NCI-H446 treated with DMSO at 0.1 percent for 48 hours (cell line): ENCODE data around the gene EMILIN2.
"Not testable (repeated sequence)": the region's sequence is repeated elsewhere in the genome, so short reads cannot be mapped to it uniquely, and the experiment has no call there.

Experiments used
- DNase-seq: peaks from one replicate; lab custom pipeline; 2025; lab: John Stamatoyannopoulos, UW

The EMILIN2 gene

DNA sequence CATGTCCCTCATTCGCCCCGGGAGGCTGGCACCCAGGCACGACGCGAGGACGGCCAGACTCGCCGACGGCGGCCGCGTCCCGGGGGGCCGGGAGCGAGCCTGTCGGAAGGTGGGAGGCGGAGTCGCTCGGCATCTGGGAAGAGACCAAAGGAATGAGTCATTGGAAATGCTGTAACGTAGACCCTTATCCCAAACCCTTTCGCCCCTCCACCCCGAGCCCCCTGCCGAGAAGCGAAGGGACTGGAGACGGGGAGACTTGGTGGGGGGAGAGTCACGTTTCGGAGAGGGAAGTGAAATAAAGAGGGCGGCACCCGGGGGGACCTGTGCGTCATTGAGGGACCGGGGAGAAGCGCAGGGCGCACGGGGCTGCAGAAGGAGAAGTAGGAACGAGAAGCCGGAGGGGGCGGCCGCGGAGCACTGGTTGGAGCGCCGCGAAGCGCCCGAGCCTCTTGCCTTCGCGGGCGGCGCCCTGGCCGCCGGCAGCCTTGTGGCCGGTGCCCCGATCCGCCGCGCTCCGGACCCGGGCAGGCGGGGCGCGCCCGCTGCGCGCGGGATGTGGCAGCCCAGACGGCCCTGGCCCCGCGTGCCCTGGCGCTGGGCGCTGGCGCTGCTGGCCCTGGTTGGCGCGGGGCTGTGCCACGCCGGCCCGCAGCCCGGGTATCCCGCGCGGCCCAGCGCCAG, at the start of gene EMILIN2:
TSS of gene EMILIN2 (plus strand) at position 371 of the 681 bp plus-strand sequence. CDS start at position 554, 183 bp downstream.
- no peak for DNase-seq

- DNase-seq = no peak
Measured at GRCh38 chr18:2797951-2798350, 48.9 kb upstream of the EMILIN2 start.

DNA sequence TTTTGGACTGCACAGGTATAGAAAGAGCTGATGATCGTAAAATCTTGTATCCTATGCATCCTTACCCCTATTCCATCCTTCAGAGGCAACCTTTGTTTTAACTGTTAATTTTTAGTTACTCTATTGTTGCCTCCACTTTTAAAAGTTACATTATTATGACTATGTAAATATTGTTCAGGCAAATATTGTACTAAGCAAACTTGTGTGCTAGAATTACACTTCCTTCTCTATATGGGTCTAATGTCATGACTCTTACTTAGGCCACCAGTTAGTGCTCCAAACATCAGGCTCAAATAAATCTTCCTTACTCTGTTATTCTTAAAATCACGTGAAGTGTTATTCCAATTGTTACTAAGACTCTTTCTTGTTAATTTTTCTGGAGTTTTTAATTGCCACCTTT, 47.4 kb upstream of the EMILIN2 start:
- no peak for DNase-seq

DNA sequence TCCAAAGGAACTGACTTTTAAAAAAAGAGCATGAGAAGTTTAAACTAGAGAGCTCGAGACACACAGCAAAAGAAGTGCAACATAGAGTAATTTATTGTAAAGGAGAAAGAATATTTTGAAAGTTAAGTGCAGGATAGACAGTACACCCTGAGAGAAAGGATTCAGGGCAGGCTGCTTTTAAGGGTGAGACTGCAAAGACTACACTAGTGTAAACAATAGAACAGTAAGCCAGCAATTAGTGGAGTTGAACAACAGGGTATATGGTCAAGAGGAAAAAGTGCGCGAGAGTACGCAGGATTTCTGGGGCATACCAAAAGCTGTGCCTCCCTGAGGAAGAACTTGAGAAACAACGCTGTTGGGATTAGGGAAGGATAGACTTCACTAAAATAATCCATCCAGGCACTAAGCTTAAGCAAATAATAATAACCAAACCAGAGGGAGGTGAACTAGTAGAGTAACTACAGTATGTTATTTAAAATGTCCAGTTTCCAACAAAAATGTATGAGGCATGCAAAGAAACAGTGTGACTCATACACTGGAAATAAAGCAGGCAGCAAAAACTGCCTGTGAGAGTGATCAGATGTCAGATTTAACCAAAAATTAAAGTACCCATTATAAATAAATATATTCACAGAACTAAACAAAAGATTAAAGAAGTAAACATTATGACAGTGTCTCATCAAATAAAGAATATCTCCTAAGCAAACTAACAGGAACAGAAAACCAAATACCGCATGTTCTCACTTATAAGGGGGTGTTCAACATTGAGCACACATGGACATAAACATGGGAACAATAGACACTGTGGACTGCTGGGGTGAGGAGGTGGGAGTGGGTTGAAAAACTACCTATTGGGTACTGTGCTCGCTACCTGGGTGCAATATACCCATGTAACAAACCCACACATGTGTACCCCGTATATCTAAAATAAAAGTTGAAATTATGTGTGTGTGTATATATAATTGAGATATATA, 40.5 kb upstream of the EMILIN2 start:
- no peak for DNase-seq

- DNase-seq = not testable (repeated sequence)
Measured at GRCh38 chr18:2808640-2809039, 38.2 kb upstream of the EMILIN2 start.

DNA sequence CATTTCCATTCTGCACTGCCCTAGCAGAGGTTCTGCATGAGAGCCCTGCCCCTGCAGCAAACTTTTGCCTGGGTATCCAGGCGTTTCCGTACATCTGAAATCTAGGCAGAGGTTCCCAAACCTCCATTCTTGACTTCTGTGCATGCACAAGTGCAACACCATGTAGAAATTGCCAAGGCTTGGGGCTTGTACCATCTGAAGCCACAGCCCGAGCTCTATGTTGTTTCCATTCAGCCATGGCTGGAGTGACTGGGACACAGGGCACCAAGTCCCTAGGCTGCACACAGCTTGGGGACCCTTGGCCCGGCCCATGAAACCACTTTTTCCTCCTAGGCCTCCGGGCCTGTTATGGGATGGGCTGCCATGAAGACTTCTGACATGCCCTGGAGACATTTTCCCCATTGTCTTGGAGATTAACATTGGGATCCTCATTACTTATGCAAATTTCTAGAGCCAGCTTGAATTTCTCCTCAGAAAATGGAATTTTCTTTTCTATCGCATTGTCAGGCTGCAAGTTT, 37.1 kb upstream of the EMILIN2 start:
- DNase-seq = not testable (repeated sequence)

- DNase-seq = no peak
Measured at GRCh38 chr18:2811416-2811815, 35.4 kb upstream of the EMILIN2 start.

GRCh38 chr18:2814928-2815327, 31.9 kb upstream of the EMILIN2 start:
- DNase-seq = no peak

DNA sequence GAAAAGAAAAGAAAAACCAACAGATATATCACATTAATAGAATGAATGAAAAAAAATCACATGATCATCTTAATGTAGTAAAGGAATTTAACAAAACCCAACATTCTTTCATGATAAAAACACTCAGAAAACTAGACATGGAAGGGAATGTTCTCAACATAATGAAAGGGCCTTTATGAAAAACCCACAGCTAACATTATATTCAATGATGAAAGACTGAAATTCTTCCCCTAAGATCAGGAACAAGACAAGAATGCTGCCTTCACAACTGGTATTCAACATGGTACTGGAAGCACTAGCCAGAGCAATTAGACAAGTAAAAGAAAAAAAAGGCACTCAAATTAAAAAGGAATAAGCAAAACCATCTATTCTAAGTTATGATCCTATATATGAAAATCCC, 28.5 kb upstream of the EMILIN2 start:
- DNase-seq = no peak

GRCh38 chr18:2821695-2822094, 25.1 kb upstream of the EMILIN2 start:
- no peak for DNase-seq

DNA sequence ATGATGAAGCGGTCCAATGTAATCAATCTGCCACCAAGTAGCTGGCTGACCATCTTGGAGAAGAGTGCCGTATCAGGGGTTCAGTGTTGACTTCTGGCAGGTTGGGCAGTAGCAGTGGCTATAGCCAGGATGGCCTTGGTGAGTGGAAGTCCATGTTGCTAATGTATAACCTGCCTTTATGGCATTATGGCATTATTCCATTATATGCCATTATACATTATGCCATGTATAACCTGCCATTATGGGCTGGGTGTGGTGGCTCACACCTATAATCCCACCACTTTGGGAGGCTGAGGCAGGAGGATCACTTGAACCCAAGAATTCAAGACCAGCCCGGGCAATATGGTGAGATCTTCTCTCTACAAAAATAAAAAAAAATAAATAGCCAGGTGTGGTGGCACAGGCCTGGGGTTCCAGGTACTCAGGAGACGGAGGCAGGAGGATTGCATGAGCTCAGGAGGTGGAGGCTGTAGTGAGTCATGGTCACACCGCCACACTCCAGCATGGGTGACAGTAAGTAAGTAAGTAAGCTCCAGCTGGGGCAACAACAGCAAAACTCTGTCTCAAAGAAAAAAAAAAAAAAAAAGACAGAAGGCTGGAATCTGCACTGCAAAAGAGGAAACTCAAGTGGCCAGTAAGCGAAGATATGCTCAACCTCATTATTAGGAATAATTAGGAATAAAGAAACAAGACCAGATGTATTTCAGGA, 24.4 kb upstream of the EMILIN2 start:
- DNase-seq = no peak

- no peak for DNase-seq
Measured at GRCh38 chr18:2823202-2823601, 23.6 kb upstream of the EMILIN2 start.

GRCh38 chr18:2823966-2824365, 22.8 kb upstream of the EMILIN2 start:
- DNase-seq = no peak

- DNase-seq = no peak
Measured at GRCh38 chr18:2824865-2825264, 21.9 kb upstream of the EMILIN2 start.

GRCh38 chr18:2825613-2826175, 21.1 kb upstream of the EMILIN2 start:
- DNase-seq = no peak

DNA sequence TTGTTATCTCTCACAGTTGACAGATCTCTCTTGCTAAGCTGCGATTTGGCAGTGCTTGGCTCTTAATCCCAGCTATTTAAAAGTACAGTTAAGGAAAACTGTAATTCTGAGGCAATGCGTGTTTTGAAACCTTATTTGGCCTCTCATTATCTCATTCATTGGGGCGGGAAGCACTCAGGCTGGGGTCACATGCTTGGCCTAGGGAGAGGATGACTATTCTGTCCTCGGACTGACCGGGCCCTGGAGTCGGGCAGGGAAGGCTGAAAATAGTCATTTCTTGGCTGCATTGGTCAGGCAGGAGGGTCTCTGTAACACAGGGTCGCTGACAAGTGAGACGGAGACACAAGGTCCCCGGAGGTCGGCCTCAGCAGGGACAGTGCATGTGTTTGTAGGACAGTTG, 20.2 kb upstream of the EMILIN2 start:
- DNase-seq = no peak

DNA sequence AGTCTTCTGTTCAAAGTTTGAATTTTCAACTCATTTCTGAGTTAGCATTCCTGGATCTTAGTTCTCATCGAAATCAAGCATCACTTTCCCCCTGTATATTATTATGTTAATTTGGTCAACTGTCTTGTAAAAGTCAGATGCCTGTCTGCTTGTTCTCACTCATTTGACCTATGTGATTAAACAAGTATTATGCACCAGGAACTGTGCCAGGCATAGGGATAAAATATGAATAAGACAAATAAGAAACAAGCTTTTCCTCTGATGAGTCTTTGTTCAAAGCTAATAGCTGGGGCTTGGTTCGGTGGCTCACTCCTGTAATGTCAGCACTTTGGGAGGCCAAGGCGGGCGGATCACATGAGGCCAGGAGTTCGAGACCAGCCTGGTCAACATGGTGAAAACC, 19.7 kb upstream of the EMILIN2 start:
- no peak for DNase-seq

GRCh38 chr18:2836118-2836517, 10.7 kb upstream of the EMILIN2 start:
- DNase-seq = not testable (repeated sequence)

DNA sequence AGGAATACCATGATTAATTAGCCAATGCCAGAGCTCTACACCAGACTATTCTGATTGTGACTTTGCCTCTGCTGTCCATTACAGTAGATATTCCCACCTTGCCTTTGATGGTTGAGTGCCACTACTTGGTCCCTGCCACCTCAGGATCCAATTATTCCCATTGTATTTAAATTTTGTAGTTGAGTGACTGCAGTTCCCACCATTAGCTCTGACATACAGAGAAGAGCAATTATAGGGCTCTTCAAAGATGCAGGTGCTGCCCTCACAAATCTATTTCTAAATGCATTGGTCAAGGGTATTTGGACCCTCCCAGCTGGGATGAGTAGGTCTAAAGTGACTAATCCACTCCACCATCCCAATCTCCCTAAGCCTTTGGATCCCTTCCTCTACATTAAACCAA, 9.5 kb upstream of the EMILIN2 start:
- not testable (repeated sequence) for DNase-seq

DNA sequence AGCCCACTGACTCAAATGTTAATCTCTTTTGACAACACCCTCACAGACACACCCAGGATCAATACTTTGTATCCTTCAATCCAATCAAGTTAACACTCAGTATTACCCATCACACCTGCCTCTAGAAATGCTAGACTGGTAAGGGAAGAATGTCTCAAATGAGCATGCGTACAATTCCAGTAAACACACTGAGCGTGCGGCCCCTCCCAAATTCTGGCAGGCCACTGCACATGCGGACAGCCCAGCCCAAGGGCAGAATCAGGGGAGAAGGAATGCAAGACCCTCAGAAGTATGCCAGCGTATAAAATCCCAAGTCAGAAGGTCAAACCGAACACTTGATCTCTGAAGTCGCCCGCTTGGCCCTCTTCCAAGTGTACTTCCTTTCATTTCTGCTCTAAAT, 7.6 kb upstream of the EMILIN2 start:
- no peak for DNase-seq

- DNase-seq = no peak
Measured at GRCh38 chr18:2840521-2840920, 6.3 kb upstream of the EMILIN2 start.

- DNase-seq = no peak
Measured at GRCh38 chr18:2843146-2843545, 3.7 kb upstream of the EMILIN2 start.
